ENCODE data around the gene DUSP22.

DNA sequence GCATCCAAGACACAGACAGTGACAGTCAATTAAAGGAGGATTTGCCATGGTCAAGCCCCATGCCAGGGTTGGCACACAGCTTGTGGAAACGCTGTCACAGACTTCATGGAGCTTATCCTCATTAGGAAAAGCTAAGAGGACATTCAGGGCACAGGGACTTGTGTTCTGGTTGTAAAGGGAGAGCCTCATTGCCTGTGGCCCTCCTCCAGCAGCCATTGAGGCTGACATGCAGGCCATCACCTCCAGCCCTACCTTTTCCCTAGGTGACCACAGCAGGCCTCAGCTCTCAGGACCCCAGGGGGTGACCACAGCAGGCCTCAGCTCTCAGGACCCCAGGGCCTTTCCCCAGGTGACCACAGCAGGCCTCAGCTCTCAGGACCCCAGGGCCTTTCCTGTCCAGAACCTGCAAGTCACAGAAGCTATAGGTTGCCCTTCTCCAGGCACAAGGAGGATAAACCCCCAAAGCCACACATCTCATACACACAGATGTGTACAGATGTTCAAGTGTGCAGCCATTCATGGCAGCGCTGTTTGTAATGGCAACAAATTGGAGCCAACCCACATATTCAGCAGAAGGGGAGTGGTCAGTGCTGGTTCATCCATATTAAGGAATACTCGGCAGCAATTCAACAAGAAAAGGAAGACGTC is 26.1 kb downstream of the DUSP22 start:
- TF ChIP-seq POLR2A (IDR thresholded peaks at IDR 0.05) = no peak
- TF ChIP-seq, protein P1, sequence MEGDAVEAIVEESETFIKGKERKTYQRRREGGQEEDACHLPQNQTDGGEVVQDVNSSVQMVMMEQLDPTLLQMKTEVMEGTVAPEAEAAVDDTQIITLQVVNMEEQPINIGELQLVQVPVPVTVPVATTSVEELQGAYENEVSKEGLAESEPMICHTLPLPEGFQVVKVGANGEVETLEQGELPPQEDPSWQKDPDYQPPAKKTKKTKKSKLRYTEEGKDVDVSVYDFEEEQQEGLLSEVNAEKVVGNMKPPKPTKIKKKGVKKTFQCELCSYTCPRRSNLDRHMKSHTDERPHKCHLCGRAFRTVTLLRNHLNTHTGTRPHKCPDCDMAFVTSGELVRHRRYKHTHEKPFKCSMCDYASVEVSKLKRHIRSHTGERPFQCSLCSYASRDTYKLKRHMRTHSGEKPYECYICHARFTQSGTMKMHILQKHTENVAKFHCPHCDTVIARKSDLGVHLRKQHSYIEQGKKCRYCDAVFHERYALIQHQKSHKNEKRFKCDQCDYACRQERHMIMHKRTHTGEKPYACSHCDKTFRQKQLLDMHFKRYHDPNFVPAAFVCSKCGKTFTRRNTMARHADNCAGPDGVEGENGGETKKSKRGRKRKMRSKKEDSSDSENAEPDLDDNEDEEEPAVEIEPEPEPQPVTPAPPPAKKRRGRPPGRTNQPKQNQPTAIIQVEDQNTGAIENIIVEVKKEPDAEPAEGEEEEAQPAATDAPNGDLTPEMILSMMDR (IDR thresholded peaks at IDR 0.05) = no peak
- no peak for TF ChIP-seq EP300 (IDR thresholded peaks at IDR 0.05)

Measured in tibial nerve (tissue), 4 donors.